WI38 (cell line): Measurements from ENCODE around the gene ZMAT2.
A peak's percentile ranks its signal among the peaks of the same experiment; 100 is the strongest.
"Not testable (repeated sequence)": the region's sequence is repeated elsewhere in the genome, so short reads cannot be mapped to it uniquely, and the experiment has no call there.

Source experiments
- H3K4me3 ChIP-seq: 2 replicates; pipeline ENCODE4 v1.5.1; 2011; ENCODE audit warnings: low read depth, mild to moderate bottlenecking, control low read depth, low read length
- CTCF ChIP-seq: IDR thresholded peaks from 2 replicates; pipeline ENCODE4 v1.5.1; 2012; ENCODE audit warnings: low read depth, mild to moderate bottlenecking, control low read depth, low read length

The ZMAT2 gene

DNA sequence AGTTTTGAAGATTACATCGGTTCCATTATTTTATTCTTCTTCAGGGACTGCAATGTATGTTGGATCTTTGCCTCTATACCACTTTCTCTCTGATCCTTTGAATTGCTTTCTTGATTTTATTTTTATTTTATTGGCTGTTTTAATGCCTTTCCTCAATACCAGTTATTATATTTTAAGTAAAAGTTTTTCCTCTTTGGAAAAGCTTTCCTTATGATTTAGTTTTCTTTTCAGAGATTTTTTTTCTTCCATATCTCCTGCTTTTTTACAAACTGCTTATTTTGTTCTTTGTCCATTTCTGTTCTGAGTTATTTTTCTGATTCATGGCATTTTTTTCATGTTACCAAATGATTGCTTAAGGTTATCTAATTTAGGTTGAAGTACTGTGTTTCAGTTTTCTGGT is 11.5 kb downstream of the ZMAT2 start:
- TF ChIP-seq CTCF: no peak
- H3K4me3 ChIP-seq: no peak overlapping the region

- H3K4me3 ChIP-seq: no peak overlapping the region
- no peak for TF ChIP-seq CTCF
Observed at GRCh38 chr5:140713562-140714094, 13.4 kb downstream of the ZMAT2 start.

DNA sequence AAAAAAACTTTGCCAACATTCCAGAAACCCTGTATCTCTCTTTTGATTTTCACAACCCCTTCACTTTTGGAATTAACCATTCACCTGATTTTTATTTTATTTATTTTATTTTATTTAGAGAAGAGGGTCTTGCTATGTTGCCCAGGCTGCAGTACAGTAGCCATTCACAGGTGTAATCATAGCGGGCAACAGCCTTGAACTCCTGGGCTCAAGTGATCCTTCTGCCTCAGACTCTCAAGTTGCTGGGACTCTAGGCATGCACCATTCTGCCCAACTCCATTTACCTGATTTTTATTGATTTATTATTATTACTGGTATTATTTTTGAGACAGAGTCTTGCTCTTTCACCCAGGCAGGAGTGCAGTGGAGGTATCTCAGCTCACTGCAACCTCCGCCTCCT is 16.0 kb downstream of the ZMAT2 start:
- not testable (repeated sequence) for H3K4me3 ChIP-seq

DNA sequence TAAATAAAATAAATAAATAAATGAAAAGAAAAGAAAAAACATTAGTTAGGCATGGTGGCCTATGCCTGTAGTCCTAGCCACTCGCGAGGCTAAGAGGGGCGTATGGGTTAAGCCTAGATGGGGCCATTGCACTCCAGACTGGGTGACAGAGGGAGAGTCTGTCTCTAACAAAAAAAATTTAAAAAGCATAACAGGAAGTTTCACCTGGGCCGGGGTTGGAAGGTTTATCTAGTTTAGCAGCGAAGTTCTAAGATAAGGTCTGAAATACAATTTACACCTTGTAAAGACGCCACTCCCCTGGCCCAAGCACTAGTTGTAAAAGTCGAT is 18.0 kb downstream of the ZMAT2 start:
- TF ChIP-seq CTCF: no peak
- 0 out of 2 replicates have a peak overlapping the region, but pooled peaks have one; percentile 8 for H3K4me3 ChIP-seq

DNA sequence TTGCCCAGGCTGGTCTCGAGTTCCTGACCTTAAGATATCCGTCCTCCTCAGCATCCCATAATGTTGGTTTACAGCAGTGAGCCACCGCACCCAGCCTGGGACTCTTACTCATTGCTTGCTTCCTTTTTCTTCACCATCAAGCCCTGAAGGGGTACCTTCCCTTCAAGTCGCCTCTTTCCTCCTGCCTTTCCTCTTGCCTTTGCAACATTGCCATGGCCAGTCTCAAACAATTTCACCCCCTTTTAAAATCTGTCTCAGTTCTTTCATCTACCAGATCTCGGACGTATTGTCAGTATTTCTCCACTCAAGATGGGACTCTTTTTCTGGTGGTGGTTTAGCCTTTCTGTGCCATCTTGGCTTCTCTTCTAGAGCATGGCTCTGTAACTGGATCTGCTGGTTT is 20.5 kb downstream of the ZMAT2 start:
- H3K4me3 ChIP-seq: not testable (repeated sequence)

DNA sequence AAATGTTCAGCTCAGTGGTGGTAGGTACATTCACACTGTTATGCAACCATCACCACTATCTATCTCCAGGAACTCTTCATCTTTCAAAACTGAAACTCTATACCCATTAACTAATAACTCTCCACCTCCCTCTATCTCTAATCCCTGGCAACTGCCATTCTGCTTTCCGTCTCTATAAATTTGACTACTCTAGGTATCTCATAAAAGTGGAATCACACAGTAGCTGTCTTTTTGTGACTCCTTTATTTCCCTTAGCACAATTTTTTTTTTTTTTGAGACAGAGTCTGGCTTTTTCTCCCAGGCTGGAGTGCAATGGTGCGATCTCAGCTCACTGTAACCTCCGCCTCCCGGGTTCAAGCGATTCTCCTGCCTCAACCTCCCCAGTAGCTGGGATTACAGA is 21.1 kb downstream of the ZMAT2 start:
- H3K4me3 ChIP-seq: not testable (repeated sequence)

- TF ChIP-seq CTCF: no peak
- peak overlapping the region; percentile 62 for H3K4me3 ChIP-seq
Observed at GRCh38 chr5:140725799-140726471, 25.7 kb downstream of the ZMAT2 start.

GRCh38 chr5:140733098-140733497 is 32.9 kb downstream of the ZMAT2 start:
- no peak overlapping the region for H3K4me3 ChIP-seq
- no peak for TF ChIP-seq CTCF

- H3K4me3 ChIP-seq: no peak overlapping the region
- 0 out of 2 replicates have a peak, but pooled peaks have one; percentile 30 for TF ChIP-seq CTCF
Observed at GRCh38 chr5:140734354-140734753, 34.1 kb downstream of the ZMAT2 start.
